Skeletal muscle tissue (tissue), 4 donors: ENCODE measurements around the gene SCAI. TPM values are rescaled to one million over a fixed set of nuclear protein-coding genes. Genes with fewer than 3 reads are reported as not detected.
"Not testable (repeated sequence)": the region's sequence is repeated elsewhere in the genome, so short reads cannot be mapped to it uniquely, and the experiment has no call there.

Experiments used
- H3K27ac ChIP-seq: one replicate; pipeline ENCODE4 v1.7.0; 2013; ENCODE audit warnings: mild to moderate bottlenecking, low read depth, low read length, inconsistent platforms
- H3K27me3 ChIP-seq, 3 donors: one replicate each; pipeline ENCODE4 v1.7.0; 2013; ENCODE audit warnings: low read length in 3 of 3; ENCODE audit not compliant: control insufficient read depth in 3 of 3, insufficient read depth in 3 of 3
- H3K36me3 ChIP-seq, 3 donors: one replicate each; pipeline ENCODE4 v1.7.0; 2013; ENCODE audit warnings: low read length in 3 of 3; ENCODE audit not compliant: control insufficient read depth in 3 of 3, insufficient read depth in 3 of 3
- H3K4me1 ChIP-seq, 3 donors: one replicate each; pipeline ENCODE4 v1.7.0; 2013; ENCODE audit warnings: low read length in 3 of 3, mild to moderate bottlenecking in 3 of 3; ENCODE audit not compliant: control insufficient read depth in 3 of 3, insufficient read depth in 3 of 3
- H3K4me3 ChIP-seq, 3 donors: one replicate each; pipeline ENCODE4 v1.7.0; 2013; ENCODE audit warnings: low read length in 3 of 3
- H3K9ac ChIP-seq, 3 donors: one replicate each; pipeline ENCODE4 v1.7.0; 2013; ENCODE audit warnings: low read length in 3 of 3, mild to moderate bottlenecking in 3 of 3, moderate library complexity in 2 of 3, low read depth in 1 of 3
- H3K9me3 ChIP-seq, 3 donors: one replicate each; pipeline ENCODE4 v1.7.0; 2013; ENCODE audit warnings: low read length in 3 of 3; ENCODE audit not compliant: control insufficient read depth in 3 of 3
- total RNA-seq: library from RNA; depleted of rRNA; stranded (reverse); fragments of >200 nt; gene quantifications from one replicate; pipeline ENCODE4 v1.2.3, GENCODE V29; 2014
- donor health status: Osteomylitis.

Gene SCAI
- total RNA-seq, 1 donor from 2014 or later: 14.6 TPM

- Histone ChIP-seq H3K9ac (no peak overlapping the region), H3K36me3 (no peaks in the 10 kb centered on the region), H3K9me3 (no peaks in the 10 kb centered on the region), H3K4me1 (peaks cover 0 to 8% (median 0%) of the 10 kb centered on the region in 3 donors), H3K27ac (no peak overlapping the region), H3K27me3 (no peaks in the 10 kb centered on the region), H3K4me3 (no peak overlapping the region)
These were observed 6.1 kb downstream of the SCAI start for GRCh38 chr9:125137200-125137599.

DNA sequence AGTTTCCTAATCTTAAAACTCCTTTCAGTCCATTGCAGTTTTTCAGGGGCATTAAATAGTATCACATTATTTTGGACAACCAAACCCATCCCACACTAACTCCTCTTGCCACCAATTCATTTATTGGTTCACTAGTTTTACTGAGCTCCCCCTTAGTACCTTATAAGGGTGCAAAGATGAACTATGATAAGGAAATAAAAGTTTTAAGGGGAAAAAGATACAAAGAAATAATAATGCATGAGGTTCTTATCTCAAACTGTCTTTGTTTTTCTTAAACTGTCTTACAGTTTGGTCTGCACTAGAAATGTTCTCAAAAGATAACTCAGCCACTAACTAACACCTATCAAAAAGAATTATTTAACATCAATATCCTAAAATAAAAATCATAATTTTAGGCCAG lies 8.4 kb downstream of the SCAI start:
- H3K9ac ChIP-seq: no peak overlapping the region
- H3K4me3 ChIP-seq: no peak overlapping the region
- H3K9me3 ChIP-seq: no peaks in the 10 kb centered on the region
- no peaks in the 10 kb centered on the region for H3K4me1 ChIP-seq
- H3K27me3 ChIP-seq: no peaks in the 10 kb centered on the region
- no peak overlapping the region for H3K27ac ChIP-seq
- no peaks in the 10 kb centered on the region for H3K36me3 ChIP-seq

- Histone ChIP-seq H3K36me3 (no peaks in the 10 kb centered on the region), H3K9me3 (no peaks in the 10 kb centered on the region), H3K4me1 (no peaks in the 10 kb centered on the region), H3K9ac (no peak overlapping the region), H3K4me3 (no peak overlapping the region), H3K27ac (no peak overlapping the region), H3K27me3 (no peaks in the 10 kb centered on the region)
These were observed 9.7 kb downstream of the SCAI start for GRCh38 chr9:125133403-125134329.

- no peak overlapping the region for H3K27ac ChIP-seq
- H3K4me1 ChIP-seq: no peaks in the 10 kb centered on the region
- no peaks in the 10 kb centered on the region for H3K27me3 ChIP-seq
- no peaks in the 10 kb centered on the region for H3K9me3 ChIP-seq
- H3K36me3 ChIP-seq: no peaks in the 10 kb centered on the region
- H3K4me3 ChIP-seq: no peak overlapping the region
- no peak overlapping the region for H3K9ac ChIP-seq
These were observed 11.6 kb downstream of the SCAI start for GRCh38 chr9:125131778-125132177.

- H3K9ac ChIP-seq: no peak overlapping the region
- no peaks in the 10 kb centered on the region for H3K9me3 ChIP-seq
- no peak overlapping the region for H3K4me3 ChIP-seq
- H3K4me1 ChIP-seq: peaks cover 3 to 10% (median 7%) of the 10 kb centered on the region in 3 donors
- H3K27ac ChIP-seq: peak overlapping the region; percentile 3
- H3K27me3 ChIP-seq: no peaks in the 10 kb centered on the region
- no peaks in the 10 kb centered on the region for H3K36me3 ChIP-seq
These were observed 17.1 kb downstream of the SCAI start for GRCh38 chr9:125126019-125126746.

- Histone ChIP-seq H3K36me3 (no peaks in the 10 kb centered on the region), H3K4me1 (peaks cover 3 to 10% (median 7%) of the 10 kb centered on the region in 3 donors), H3K27me3 (no peaks in the 10 kb centered on the region), H3K9me3 (no peaks in the 10 kb centered on the region), H3K9ac (no peak overlapping the region), H3K4me3 (no peak overlapping the region), H3K27ac (peak overlapping the region; percentile 3)
These were observed 17.8 kb downstream of the SCAI start for GRCh38 chr9:125125523-125125922.

- Histone ChIP-seq H3K9me3 (no peaks in the 10 kb centered on the region), H3K4me1 (peaks cover 1 to 8% (median 3%) of the 10 kb centered on the region in 3 donors), H3K9ac (no peak overlapping the region), H3K36me3 (no peaks in the 10 kb centered on the region), H3K27ac (no peak overlapping the region), H3K27me3 (no peaks in the 10 kb centered on the region), H3K4me3 (no peak overlapping the region)
These were observed 22.2 kb downstream of the SCAI start for GRCh38 chr9:125121146-125121545.

- no peaks in the 10 kb centered on the region for H3K4me1 ChIP-seq
- no peaks in the 10 kb centered on the region for H3K27me3 ChIP-seq
- no peak overlapping the region for H3K4me3 ChIP-seq
- peak overlapping the region in 1 of 3 donors; percentile 13 for H3K9ac ChIP-seq
- H3K27ac ChIP-seq: no peak overlapping the region
- no peaks in the 10 kb centered on the region for H3K36me3 ChIP-seq
- no peaks in the 10 kb centered on the region for H3K9me3 ChIP-seq
These were observed 23.6 kb downstream of the SCAI start for GRCh38 chr9:125119643-125120286.

DNA sequence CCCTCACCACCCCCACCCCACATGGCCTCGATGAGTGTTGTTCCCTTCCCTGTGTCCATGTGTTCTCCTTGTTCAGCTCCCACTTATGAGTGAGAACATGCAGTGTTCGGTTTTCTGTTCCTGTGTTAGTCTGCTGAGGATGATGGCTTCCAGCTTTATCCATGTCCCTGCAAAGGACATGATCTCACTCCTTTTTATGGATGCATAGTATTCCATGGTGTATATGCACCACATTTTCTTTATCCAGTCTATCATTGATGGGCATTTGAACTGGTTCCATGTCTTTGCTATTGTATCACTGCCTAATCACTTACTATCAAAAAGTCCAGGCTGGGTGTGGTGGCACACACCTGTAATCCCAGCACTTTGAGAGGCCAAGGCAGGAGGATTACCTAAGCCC lies 24.6 kb downstream of the SCAI start:
- H3K27me3 ChIP-seq, H3K9me3 ChIP-seq, H3K27ac ChIP-seq, H3K9ac ChIP-seq, H3K4me1 ChIP-seq, H3K4me3 ChIP-seq, H3K36me3 ChIP-seq: not testable (repeated sequence)

DNA sequence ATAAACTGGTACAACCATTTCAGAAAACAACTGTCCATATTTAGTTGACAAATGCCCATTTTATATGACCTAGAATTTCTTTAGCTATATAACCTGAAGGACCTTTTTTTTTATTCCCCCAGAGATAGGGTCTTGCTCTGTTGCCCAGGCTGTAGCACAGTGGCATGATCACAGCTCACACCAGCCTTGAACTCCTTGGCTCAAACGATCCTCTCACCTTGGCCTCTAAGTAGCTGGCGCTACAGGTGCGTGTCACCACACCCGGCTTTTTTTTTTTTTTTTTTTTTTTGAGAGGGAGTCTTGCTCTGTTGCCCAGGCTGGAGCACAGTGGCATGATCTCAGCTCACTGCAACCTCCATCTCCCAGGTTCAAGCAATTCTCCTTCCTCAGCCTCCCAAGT lies 28.8 kb downstream of the SCAI start:
- not testable (repeated sequence) for H3K36me3 ChIP-seq, H3K9me3 ChIP-seq, H3K4me3 ChIP-seq, H3K9ac ChIP-seq, H3K27ac ChIP-seq, H3K27me3 ChIP-seq, H3K4me1 ChIP-seq
